GM23338 (cell line): ENCODE measurements around the gene MOB2. TPM values are rescaled to one million over a fixed set of nuclear protein-coding genes. Genes with fewer than 3 reads are reported as not detected.

Source experiments
- ATAC-seq: fragments of 200-7000 bp; cut with Tn5 transposase; 3 replicates; pipeline ENCODE4 v1.9.1; 2020
- DNase-seq: peaks from one replicate; pipeline ENCODE4 v3.0.0-alpha.2; 2015; ENCODE audit warnings: low spot score
- H2AFZ ChIP-seq: fragments of 200-600 bp; sonication (generic); 2 replicates; pipeline ENCODE4 v1.8.0; 2016; ENCODE audit warnings: antibody characterized with exemption, mild to moderate bottlenecking, moderate library complexity
- H3F3A ChIP-seq: fragments of 200-600 bp; sonication (generic); replicated peaks from 2 replicates; pipeline ENCODE4 v1.8.0; 2017; ENCODE audit warnings: antibody characterized with exemption, mixed run types, low read depth
- H3K27ac ChIP-seq: fragments of 200-600 bp; sonication (generic); 2 replicates; pipeline ENCODE4 v1.6.1; 2016; ENCODE audit warnings: low read depth
- H3K27me3 ChIP-seq: fragments of 200-600 bp; sonication (generic); 2 replicates; pipeline ENCODE4 v1.8.0; 2016; ENCODE audit warnings: mild to moderate bottlenecking, mixed run types, moderate library complexity; ENCODE audit not compliant: insufficient read depth
- H3K36me3 ChIP-seq: fragments of 200-600 bp; sonication (generic); 2 replicates; pipeline ENCODE4 v1.8.0; 2016; ENCODE audit warnings: mild to moderate bottlenecking; ENCODE audit not compliant: insufficient read depth
- H3K4me1 ChIP-seq: fragments of 200-600 bp; sonication (generic); 2 replicates; pipeline ENCODE4 v1.8.0; 2016; ENCODE audit warnings: mild to moderate bottlenecking, moderate library complexity; ENCODE audit not compliant: insufficient read depth
- H3K4me2 ChIP-seq: fragments of 200-600 bp; sonication (generic); 2 replicates; pipeline ENCODE4 v1.7.1; 2017; ENCODE audit warnings: mixed run types
- H3K4me3 ChIP-seq: fragments of 200-600 bp; sonication (generic); 2 replicates; pipeline ENCODE4 v1.6.1; 2016; ENCODE audit warnings: mixed run types
- H3K79me2 ChIP-seq: fragments of 200-600 bp; sonication (generic); replicated peaks from 2 replicates; pipeline ENCODE4 v1.8.0; 2017; ENCODE audit warnings: mild to moderate bottlenecking; ENCODE audit not compliant: insufficient read depth
- H3K9me2 ChIP-seq: fragments of 200-600 bp; sonication (generic); 2 replicates; pipeline ENCODE4 v1.8.0; 2017; ENCODE audit not compliant: insufficient read depth
- H4K20me1 ChIP-seq: fragments of 200-600 bp; sonication (generic); replicated peaks from 2 replicates; pipeline ENCODE4 v1.8.0; 2017; ENCODE audit warnings: mild to moderate bottlenecking; ENCODE audit not compliant: insufficient read depth
- H3K27ac Mint-ChIP-seq: 2 replicates; pipeline ENCODE4 v1.8.0; 2020; ENCODE audit warnings: inconsistent platforms, mild to moderate bottlenecking, moderate library complexity, mixed read lengths
- H3K27me3 Mint-ChIP-seq: 3 replicates; pipeline ENCODE4 v1.8.0; 2022; ENCODE audit warnings: low read depth, mild to moderate bottlenecking, moderate library complexity, mixed read lengths, inconsistent platforms; ENCODE audit not compliant: insufficient read depth, poor library complexity
- H3K36me3 Mint-ChIP-seq: 3 replicates; pipeline ENCODE4 v1.8.0; 2021; ENCODE audit warnings: low read depth, mild to moderate bottlenecking, inconsistent platforms, moderate library complexity, mixed read lengths
- H3K4me1 Mint-ChIP-seq: 3 replicates; pipeline ENCODE4 v1.8.0; 2020; ENCODE audit warnings: mild to moderate bottlenecking, inconsistent platforms, mixed read lengths
- H3K4me3 Mint-ChIP-seq: 3 replicates; pipeline ENCODE4 v1.8.0; 2021; ENCODE audit warnings: moderate library complexity, mild to moderate bottlenecking, inconsistent platforms, mixed read lengths
- H3K9me3 Mint-ChIP-seq: 3 replicates; pipeline ENCODE4 v1.8.0; 2020; ENCODE audit warnings: moderate library complexity, mild to moderate bottlenecking, inconsistent platforms, mixed read lengths
- CREB1 ChIP-seq: fragments of 250-450 bp; sonication (Bioruptor Pico); IDR thresholded peaks from 2 replicates; pipeline ENCODE4 v1.5.0; 2020; ENCODE audit warnings: low read depth, mild to moderate bottlenecking, moderate library complexity
- ETS1 ChIP-seq: IDR thresholded peaks from 2 replicates; pipeline ENCODE4 v1.6.1; 2016; ENCODE audit warnings: antibody characterized with exemption
- EZH2 ChIP-seq: fragments of 200-600 bp; sonication (generic); IDR thresholded peaks from one replicate; pipeline ENCODE4 v1.8.0; 2017; ENCODE audit warnings: antibody characterized with exemption, mild to moderate bottlenecking, low read depth; ENCODE audit not compliant: unreplicated experiment
- EZH2phosphoT487 ChIP-seq: fragments of 200-600 bp; sonication (generic); IDR thresholded peaks from one replicate; pipeline ENCODE4 v1.8.1; 2018; ENCODE audit warnings: antibody characterized with exemption; ENCODE audit not compliant: unreplicated experiment
- JUNB ChIP-seq: IDR thresholded peaks from one replicate; pipeline ENCODE4 v1.6.1; 2016; ENCODE audit warnings: antibody characterized with exemption; ENCODE audit not compliant: unreplicated experiment
- NANOG ChIP-seq: IDR thresholded peaks from 2 replicates; pipeline ENCODE4 v1.6.1; 2016; ENCODE audit warnings: antibody characterized with exemption, borderline replicate concordance
- POLR2AphosphoS5 ChIP-seq: IDR thresholded peaks from 2 replicates; pipeline ENCODE4 v1.6.1; 2016; ENCODE audit warnings: antibody characterized with exemption, low read depth
- REST ChIP-seq: IDR thresholded peaks from one replicate; pipeline ENCODE4 v1.6.1; 2018; ENCODE audit warnings: antibody characterized with exemption; ENCODE audit not compliant: unreplicated experiment
- STAT1 ChIP-seq: IDR thresholded peaks from one replicate; pipeline ENCODE4 v1.6.1; 2016; ENCODE audit warnings: antibody characterized with exemption; ENCODE audit not compliant: unreplicated experiment
- ZNF114 ChIP-seq: fragments of 250-450 bp; sonication (Bioruptor Pico); IDR thresholded peaks from 2 replicates; pipeline ENCODE4 v1.5.0; 2020; ENCODE audit warnings: mild to moderate bottlenecking, moderate library complexity
- ZNF331 ChIP-seq: fragments of 250-450 bp; sonication (Bioruptor Pico); IDR thresholded peaks from 2 replicates; pipeline ENCODE4 v1.5.0; 2020; ENCODE audit warnings: low read depth, mild to moderate bottlenecking, moderate library complexity
- polyA plus RNA-seq: library from polyadenylated mRNA; unstranded; fragments of >200 nt; fragmentation: Nextera tagmentation; extraction: Ambion mirVana; gene quantifications from 2 replicates; pipeline ENCODE4 v1.2.1, GENCODE V29; 2016
- total RNA-seq: library from RNA; depleted of rRNA; stranded (reverse); fragments of >200 nt; shearing (Covaris generic); gene quantifications from 2 replicates; pipeline ENCODE4 v1.2.3, GENCODE V29; 2014
- TF ChIP-seq, protein P1 (sequence below), 2 experiments: fragments of 200-600 bp in 1 of 2; sonication (generic) in 1 of 2; conservative IDR thresholded peaks; 2 replicates each; pipeline versions ENCODE4 v1.5.1 to v1.6.1; 2016 to 2017; ENCODE audit warnings: antibody characterized with exemption in 2 of 2, low read depth in 2 of 2, mild to moderate bottlenecking in 2 of 2, moderate library complexity in 1 of 2
- TF ChIP-seq, protein P2 (sequence below): fragments of 250-450 bp; sonication (Bioruptor Pico); IDR thresholded peaks from 2 replicates; pipeline ENCODE4 v1.5.0; 2020; ENCODE audit warnings: mild to moderate bottlenecking, moderate library complexity

The MOB2 gene
- total and polyA plus RNA-seq, 2 experiments from 2014 or later: 10.1 to 19.7 TPM

- Histone ChIP-seq H3K9me2 (no peaks in the 10 kb centered on the region), H3K4me2 (no peak overlapping the region), H3K27me3 (no peaks in the 10 kb centered on the region), H3K79me2 (peaks cover 27% of the 10 kb centered on the region), H3K4me1 (peaks cover under 1% of the 10 kb centered on the region; the same call in 1 of the 2 replicates), H3K4me3 (no peak overlapping the region), H4K20me1 (0 out of 2 replicates have a peak, but pooled peaks cover 4% of the 10 kb centered on the region), H2AFZ (no peak overlapping the region), H3F3A (no peaks in the 10 kb centered on the region), H3K36me3 (no peaks in the 10 kb centered on the region), H3K27ac (no peak overlapping the region)
- TF ChIP-seq ZNF114 (CRISPR knock-in tag) (no peak), STAT1 (no peak), JUNB (no peak), CREB1 (CRISPR knock-in tag) (no peak), EZH2phosphoT487 (no peak), POLR2AphosphoS5 (no peak), NANOG (no peak), ZNF331 (CRISPR knock-in tag) (no peak), ETS1 (no peak), REST (no peak), EZH2 (no peak)
- TF ChIP-seq, protein P1, sequence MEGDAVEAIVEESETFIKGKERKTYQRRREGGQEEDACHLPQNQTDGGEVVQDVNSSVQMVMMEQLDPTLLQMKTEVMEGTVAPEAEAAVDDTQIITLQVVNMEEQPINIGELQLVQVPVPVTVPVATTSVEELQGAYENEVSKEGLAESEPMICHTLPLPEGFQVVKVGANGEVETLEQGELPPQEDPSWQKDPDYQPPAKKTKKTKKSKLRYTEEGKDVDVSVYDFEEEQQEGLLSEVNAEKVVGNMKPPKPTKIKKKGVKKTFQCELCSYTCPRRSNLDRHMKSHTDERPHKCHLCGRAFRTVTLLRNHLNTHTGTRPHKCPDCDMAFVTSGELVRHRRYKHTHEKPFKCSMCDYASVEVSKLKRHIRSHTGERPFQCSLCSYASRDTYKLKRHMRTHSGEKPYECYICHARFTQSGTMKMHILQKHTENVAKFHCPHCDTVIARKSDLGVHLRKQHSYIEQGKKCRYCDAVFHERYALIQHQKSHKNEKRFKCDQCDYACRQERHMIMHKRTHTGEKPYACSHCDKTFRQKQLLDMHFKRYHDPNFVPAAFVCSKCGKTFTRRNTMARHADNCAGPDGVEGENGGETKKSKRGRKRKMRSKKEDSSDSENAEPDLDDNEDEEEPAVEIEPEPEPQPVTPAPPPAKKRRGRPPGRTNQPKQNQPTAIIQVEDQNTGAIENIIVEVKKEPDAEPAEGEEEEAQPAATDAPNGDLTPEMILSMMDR (conservative IDR thresholded peaks at IDR 0.05; ENCODE audit: low read depth in 2 of 2): no peak
- TF ChIP-seq, protein P2, sequence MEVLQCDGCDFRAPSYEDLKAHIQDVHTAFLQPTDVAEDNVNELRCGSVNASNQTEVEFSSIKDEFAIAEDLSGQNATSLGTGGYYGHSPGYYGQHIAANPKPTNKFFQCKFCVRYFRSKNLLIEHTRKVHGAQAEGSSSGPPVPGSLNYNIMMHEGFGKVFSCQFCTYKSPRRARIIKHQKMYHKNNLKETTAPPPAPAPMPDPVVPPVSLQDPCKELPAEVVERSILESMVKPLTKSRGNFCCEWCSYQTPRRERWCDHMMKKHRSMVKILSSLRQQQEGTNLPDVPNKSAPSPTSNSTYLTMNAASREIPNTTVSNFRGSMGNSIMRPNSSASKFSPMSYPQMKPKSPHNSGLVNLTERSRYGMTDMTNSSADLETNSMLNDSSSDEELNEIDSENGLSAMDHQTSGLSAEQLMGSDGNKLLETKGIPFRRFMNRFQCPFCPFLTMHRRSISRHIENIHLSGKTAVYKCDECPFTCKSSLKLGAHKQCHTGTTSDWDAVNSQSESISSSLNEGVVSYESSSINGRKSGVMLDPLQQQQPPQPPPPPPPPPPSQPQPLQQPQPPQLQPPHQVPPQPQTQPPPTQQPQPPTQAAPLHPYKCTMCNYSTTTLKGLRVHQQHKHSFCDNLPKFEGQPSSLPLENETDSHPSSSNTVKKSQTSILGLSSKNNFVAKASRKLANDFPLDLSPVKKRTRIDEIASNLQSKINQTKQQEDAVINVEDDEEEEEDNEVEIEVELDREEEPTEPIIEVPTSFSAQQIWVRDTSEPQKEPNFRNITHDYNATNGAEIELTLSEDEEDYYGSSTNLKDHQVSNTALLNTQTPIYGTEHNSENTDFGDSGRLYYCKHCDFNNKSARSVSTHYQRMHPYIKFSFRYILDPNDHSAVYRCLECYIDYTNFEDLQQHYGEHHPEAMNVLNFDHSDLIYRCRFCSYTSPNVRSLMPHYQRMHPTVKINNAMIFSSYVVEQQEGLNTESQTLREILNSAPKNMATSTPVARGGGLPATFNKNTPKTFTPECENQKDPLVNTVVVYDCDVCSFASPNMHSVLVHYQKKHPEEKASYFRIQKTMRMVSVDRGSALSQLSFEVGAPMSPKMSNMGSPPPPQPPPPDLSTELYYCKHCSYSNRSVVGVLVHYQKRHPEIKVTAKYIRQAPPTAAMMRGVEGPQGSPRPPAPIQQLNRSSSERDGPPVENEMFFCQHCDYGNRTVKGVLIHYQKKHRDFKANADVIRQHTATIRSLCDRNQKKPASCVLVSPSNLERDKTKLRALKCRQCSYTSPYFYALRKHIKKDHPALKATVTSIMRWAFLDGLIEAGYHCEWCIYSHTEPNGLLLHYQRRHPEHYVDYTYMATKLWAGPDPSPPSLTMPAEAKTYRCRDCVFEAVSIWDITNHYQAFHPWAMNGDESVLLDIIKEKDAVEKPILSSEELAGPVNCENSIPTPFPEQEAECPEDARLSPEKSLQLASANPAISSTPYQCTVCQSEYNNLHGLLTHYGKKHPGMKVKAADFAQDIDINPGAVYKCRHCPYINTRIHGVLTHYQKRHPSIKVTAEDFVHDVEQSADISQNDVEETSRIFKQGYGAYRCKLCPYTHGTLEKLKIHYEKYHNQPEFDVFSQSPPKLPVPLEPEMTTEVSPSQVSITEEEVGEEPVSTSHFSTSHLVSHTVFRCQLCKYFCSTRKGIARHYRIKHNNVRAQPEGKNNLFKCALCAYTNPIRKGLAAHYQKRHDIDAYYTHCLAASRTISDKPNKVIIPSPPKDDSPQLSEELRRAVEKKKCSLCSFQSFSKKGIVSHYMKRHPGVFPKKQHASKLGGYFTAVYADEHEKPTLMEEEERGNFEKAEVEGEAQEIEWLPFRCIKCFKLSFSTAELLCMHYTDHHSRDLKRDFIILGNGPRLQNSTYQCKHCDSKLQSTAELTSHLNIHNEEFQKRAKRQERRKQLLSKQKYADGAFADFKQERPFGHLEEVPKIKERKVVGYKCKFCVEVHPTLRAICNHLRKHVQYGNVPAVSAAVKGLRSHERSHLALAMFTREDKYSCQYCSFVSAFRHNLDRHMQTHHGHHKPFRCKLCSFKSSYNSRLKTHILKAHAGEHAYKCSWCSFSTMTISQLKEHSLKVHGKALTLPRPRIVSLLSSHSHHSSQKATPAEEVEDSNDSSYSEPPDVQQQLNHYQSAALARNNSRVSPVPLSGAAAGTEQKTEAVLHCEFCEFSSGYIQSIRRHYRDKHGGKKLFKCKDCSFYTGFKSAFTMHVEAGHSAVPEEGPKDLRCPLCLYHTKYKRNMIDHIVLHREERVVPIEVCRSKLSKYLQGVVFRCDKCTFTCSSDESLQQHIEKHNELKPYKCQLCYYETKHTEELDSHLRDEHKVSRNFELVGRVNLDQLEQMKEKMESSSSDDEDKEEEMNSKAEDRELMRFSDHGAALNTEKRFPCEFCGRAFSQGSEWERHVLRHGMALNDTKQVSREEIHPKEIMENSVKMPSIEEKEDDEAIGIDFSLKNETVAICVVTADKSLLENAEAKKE: no peak
- Mint-ChIP-seq H3K36me3 (peaks cover 5% of the 10 kb centered on the region), H3K27ac (no peak overlapping the region), H3K9me3 (peaks cover 5% of the 10 kb centered on the region; the same call in 2 of the 3 replicates), H3K27me3 (peaks cover 14% of the 10 kb centered on the region), H3K4me1 (peaks cover 15% of the 10 kb centered on the region), H3K4me3 (no peak overlapping the region)
- DNase-seq (no peak), ATAC-seq (peak; percentile 14; the same call in 1 of the 3 replicates)
Observed at GRCh38 chr11:1502168-1502953, 15.8 kb upstream of the MOB2 start.
